ENCODE data around the gene GMDS. TPM values are rescaled to one million over a fixed set of nuclear protein-coding genes. Genes with fewer than 3 reads are reported as not detected.

GMDS gene
- total and polyA plus RNA-seq, 2 of the 8 experiments (the other 6 are each of a cell fraction or from before 2014, with no cell fraction given): 16.8 to 50.0 TPM

GRCh38 chr6:1775441-1775840 lies 470.0 kb downstream of the GMDS start:
- H2BK120ac ChIP-seq (replicated peaks; ENCODE audit: low read depth, low read length): no peak overlapping the region
- DNase-seq (ENCODE audit: low read depth in 1 of 2, low spot score in 2 of 2) (no peak), FAIRE-seq (no peak)
- H3K4me3 ChIP-seq (ENCODE audit: extremely low read depth in 1 of 4, insufficient read depth in 2 of 4, low read depth in 3 of 4, low read length in 4 of 4): no peak overlapping the region
- no peak overlapping the region for H3K9ac ChIP-seq (replicated peaks in 1 of 4; ENCODE audit: extremely low read depth in 1 of 4, low read depth in 3 of 4, low read length in 3 of 4)
- H3K9me3 ChIP-seq (ENCODE audit: insufficient read depth in 2 of 2, low read depth in 1 of 2, low read length in 1 of 2): no peaks in the 10 kb centered on the region
- no peak for TF ChIP-seq JUN (IDR thresholded peaks at IDR 0.05; ENCODE audit: low read depth, low read length)
- TF ChIP-seq CTBP2 (IDR thresholded peaks at IDR 0.05; ENCODE audit: borderline replicate concordance, insufficient read depth, insufficient read length, low read length): no peak
- TF ChIP-seq TEAD4 (IDR thresholded peaks at IDR 0.05; ENCODE audit: low read depth, low read length): no peak
- TF ChIP-seq SAP30 (IDR thresholded peaks at IDR 0.05; ENCODE audit: insufficient read depth, insufficient replicate concordance, low read length): no peak
- no peak for TF ChIP-seq YY1 (IDR thresholded peaks at IDR 0.05; ENCODE audit: low read depth, low read length)
- no peak for TF ChIP-seq BRCA1 (IDR thresholded peaks at IDR 0.05; ENCODE audit: low read depth, low read length)
- no peak for TF ChIP-seq TCF12 (IDR thresholded peaks at IDR 0.05; ENCODE audit: low read depth, low read length)
- no peak for TF ChIP-seq HDAC6 (IDR thresholded peaks at IDR 0.05; ENCODE audit: low read depth, low read length)
- H2BK12ac ChIP-seq (ENCODE audit: low read depth, low read length): no peak overlapping the region
- H3K27ac ChIP-seq (ENCODE audit: low read depth, low read length): no peak overlapping the region
- H2BK15ac ChIP-seq (ENCODE audit: low read length): no peak overlapping the region
- H2AFZ ChIP-seq (ENCODE audit: low read length): no peak overlapping the region
- H2AK5ac ChIP-seq (ENCODE audit: low read depth, low read length): no peak overlapping the region
- no peaks in the 10 kb centered on the region for H3K36me3 ChIP-seq (ENCODE audit: control insufficient read depth in 2 of 4, insufficient read depth in 4 of 4, low read length in 3 of 4)
- no peak overlapping the region for H3K18ac ChIP-seq (ENCODE audit: extremely low read depth, low read length)
- no peak overlapping the region for H4K91ac ChIP-seq (replicated peaks; ENCODE audit: insufficient read length, low read length)
- no peak overlapping the region for H3K4ac ChIP-seq (replicated peaks; ENCODE audit: insufficient read length, low read depth, low read length)
- no peaks in the 10 kb centered on the region for H3K79me1 ChIP-seq (ENCODE audit: low read depth, low read length)
- ChIA-PET POLR2A (ENCODE audit: partially characterized antibody) (no interaction called here), CTCF (ENCODE audit: partially characterized antibody) (interaction anchor here (0.7 kb wide), 1 partner anchor 28 kb away, joined by 3 read pairs; no protein-coding TSS in a partner anchor)
- no peak overlapping the region for H3K56ac ChIP-seq (replicated peaks; ENCODE audit: insufficient read length, low read depth, low read length)
- WGBS, 2 experiments (ENCODE audit: extremely low coverage in 1 of 2, insufficient coverage in 1 of 2, insufficient read length in 1 of 2, insufficient replicate concordance in 2 of 2, low coverage in 1 of 2, low lambda C conversion rate in 2 of 2, missing lambda C conversion rate in 1 of 2): 89% methylated on average over 2 of the region's 2 CpGs; no CpG with 5 or more reads in 1 of the 2 experiments
- no peak overlapping the region for H2BK20ac ChIP-seq (ENCODE audit: low read length)
- no peaks in the 10 kb centered on the region for H3K79me2 ChIP-seq (ENCODE audit: control insufficient read depth in 1 of 2, insufficient read depth in 2 of 2, low read length in 2 of 2)
- no peak overlapping the region for H2BK5ac ChIP-seq (ENCODE audit: low read depth, low read length)
- H3K23me2 ChIP-seq (ENCODE audit: low read depth, low read length): no peaks in the 10 kb centered on the region
- H3K23ac ChIP-seq (ENCODE audit: insufficient read length): no peak overlapping the region
- H4K20me1 ChIP-seq (replicated peaks in 1 of 2; ENCODE audit: control insufficient read depth in 1 of 2, insufficient read depth in 2 of 2, low read length in 2 of 2): no peaks in the 10 kb centered on the region
- no peak overlapping the region for H4K8ac ChIP-seq (ENCODE audit: extremely low read depth, insufficient read depth, low read length)
- no peaks in the 10 kb centered on the region for H3K27me3 ChIP-seq (replicated peaks in 1 of 4; ENCODE audit: control insufficient read depth in 3 of 4, extremely low read depth in 1 of 4, insufficient read depth in 3 of 4, low read length in 3 of 4)
- H4K5ac ChIP-seq (ENCODE audit: insufficient read length, low read depth, low read length): no peak overlapping the region
- peaks cover 0 to 3% (median 0%) of the 10 kb centered on the region in 4 experiments; a peak in 2 of 7 replicates for H3K4me1 ChIP-seq (replicated peaks in 1 of 4; ENCODE audit: control insufficient read depth in 3 of 4, insufficient read depth in 4 of 4, low read length in 3 of 4)
- H3K4me2 ChIP-seq (ENCODE audit: insufficient read depth in 1 of 2, low read depth in 2 of 2, low read length in 2 of 2): no peak overlapping the region
- no peak overlapping the region for H3K14ac ChIP-seq (ENCODE audit: insufficient read length)
